Liver (tissue), 9 donors: Measurements from ENCODE around the gene NPS. TPM values are rescaled to one million over a fixed set of nuclear protein-coding genes. Genes with fewer than 3 reads are reported as not detected.

Source experiments
- DNase-seq: peaks from one replicate; pipeline ENCODE4 v3.0.0-alpha.2; 2017; ENCODE audit warnings: low spot score
- H3K27ac ChIP-seq, 2 donors: one replicate each; pipeline ENCODE4 v1.7.0; 2013; ENCODE audit warnings: inconsistent platforms in 2 of 2, low read length in 2 of 2, control low read depth in 1 of 2, low read depth in 1 of 2, mild to moderate bottlenecking in 1 of 2
- H3K27me3 ChIP-seq, 4 donors: one replicate each; pipeline versions ENCODE4 v1.6.1 to v1.7.0; 2013; ENCODE audit warnings: low read length in 3 of 4, inconsistent platforms in 1 of 4, mild to moderate bottlenecking in 1 of 4, moderate library complexity in 1 of 4; ENCODE audit not compliant: control insufficient read depth in 4 of 4, insufficient read depth in 4 of 4
- H3K36me3 ChIP-seq, 4 donors: one replicate each; pipeline versions ENCODE4 v1.6.1 to v1.7.0; 2013; ENCODE audit warnings: low read length in 3 of 4, mild to moderate bottlenecking in 3 of 4, low read depth in 1 of 4, moderate library complexity in 1 of 4; ENCODE audit not compliant: control insufficient read depth in 4 of 4, insufficient read depth in 3 of 4
- H3K4me1 ChIP-seq, 4 donors: one replicate each; pipeline versions ENCODE4 v1.6.1 to v1.7.0; 2013; ENCODE audit warnings: low read length in 3 of 4, mild to moderate bottlenecking in 3 of 4, moderate library complexity in 1 of 4; ENCODE audit not compliant: control insufficient read depth in 4 of 4, insufficient read depth in 4 of 4
- H3K4me3 ChIP-seq, 3 donors: one replicate each; pipeline versions ENCODE4 v1.6.1 to v1.7.0; 2013; ENCODE audit warnings: low read length in 3 of 3, control low read depth in 1 of 3, low read depth in 1 of 3, mild to moderate bottlenecking in 1 of 3
- H3K9ac ChIP-seq, 2 donors: one replicate each; pipeline ENCODE4 v1.7.0; 2013; ENCODE audit warnings: low read length in 2 of 2, mild to moderate bottlenecking in 2 of 2, moderate library complexity in 2 of 2, control low read depth in 1 of 2, low read depth in 1 of 2
- H3K9me3 ChIP-seq, 4 donors: one replicate each; pipeline versions ENCODE4 v1.6.1 to v1.7.0; 2013; ENCODE audit warnings: low read length in 3 of 4; ENCODE audit not compliant: control insufficient read depth in 4 of 4
- EGR1 ChIP-seq, 2 donors: IDR thresholded peaks; 2 replicates each; pipeline ENCODE4 v1.6.1; 2016 to 2018; ENCODE audit warnings: antibody characterized with exemption in 2 of 2, low read depth in 2 of 2
- FOXA1 ChIP-seq: IDR thresholded peaks from 2 replicates; pipeline ENCODE4 v1.6.1; 2016; ENCODE audit warnings: antibody characterized with exemption
- FOXA2 ChIP-seq: IDR thresholded peaks from 2 replicates; pipeline ENCODE4 v1.6.1; 2016; ENCODE audit warnings: antibody characterized with exemption
- GABPA ChIP-seq, 2 donors: IDR thresholded peaks in 1 of 2; conservative IDR thresholded peaks in 1 of 2; 2 replicates each; pipeline ENCODE4 v1.6.1; 2016; ENCODE audit warnings: antibody characterized with exemption in 2 of 2, mild to moderate bottlenecking in 1 of 2, moderate library complexity in 1 of 2
- HNF4A ChIP-seq, 2 donors: conservative IDR thresholded peaks; 2 replicates each; pipeline ENCODE4 v1.6.1; 2016; ENCODE audit warnings: antibody characterized with exemption in 2 of 2, mild to moderate bottlenecking in 2 of 2
- HNF4G ChIP-seq: IDR thresholded peaks from 2 replicates; pipeline ENCODE4 v1.6.1; 2016; ENCODE audit warnings: antibody characterized with exemption
- JUND ChIP-seq, 2 donors: IDR thresholded peaks; 2 replicates each; pipeline ENCODE4 v1.6.1; 2016; ENCODE audit warnings: antibody characterized with exemption in 2 of 2
- RAD21 ChIP-seq, 2 donors: IDR thresholded peaks; 2 replicates each; pipeline ENCODE4 v1.6.1; 2016; ENCODE audit warnings: antibody characterized with exemption in 2 of 2, mild to moderate bottlenecking in 2 of 2
- RXRA ChIP-seq, 2 donors: IDR thresholded peaks; 2 replicates each; pipeline ENCODE4 v1.6.1; 2017 to 2018; ENCODE audit warnings: antibody characterized with exemption in 2 of 2, mild to moderate bottlenecking in 1 of 2
- SP1 ChIP-seq: IDR thresholded peaks from 2 replicates; pipeline ENCODE4 v1.6.1; 2018; ENCODE audit warnings: antibody characterized with exemption, mild to moderate bottlenecking
- TAF1 ChIP-seq: conservative IDR thresholded peaks from 2 replicates; pipeline ENCODE4 v1.6.1; 2016; ENCODE audit warnings: antibody characterized with exemption, mild to moderate bottlenecking
- YY1 ChIP-seq: IDR thresholded peaks from 2 replicates; pipeline ENCODE4 v1.6.1; 2016; ENCODE audit warnings: antibody characterized with exemption, mild to moderate bottlenecking
- WGBS: extraction: QIAGEN DNeasy Blood & Tissue Kit; methylation state at CpG from one replicate; pipeline ENCODE4 v1.1.7; 2013; 5-methylcytosine and 5-hydroxymethylcytosine counted together
- polyA plus RNA-seq, 2 donors: library from polyadenylated mRNA; stranded (reverse) in 1 of 2; unstranded in 1 of 2; fragments of 200-250 nt in 1 of 2; fragments of >200 nt in 1 of 2; fragmentation: Nextera tagmentation in 1 of 2; extraction: Ambion mirVana in 1 of 2; gene quantifications; one replicate each; pipeline versions ENCODE4 v1.2.1 to v1.2.3, GENCODE V29; 2013 to 2015
- total RNA-seq, 2 donors: library from RNA; depleted of rRNA; stranded (reverse); fragments of >200 nt; gene quantifications; one replicate each; pipeline ENCODE4 v1.2.3, GENCODE V29; 2014
- TF ChIP-seq, protein P1 (sequence below): IDR thresholded peaks from 2 replicates; pipeline ENCODE4 v1.6.1; 2016; ENCODE audit warnings: antibody characterized with exemption
- TF ChIP-seq, protein P2 (sequence below): IDR thresholded peaks from 2 replicates; pipeline ENCODE4 v1.6.1; 2016; ENCODE audit warnings: antibody characterized with exemption
- TF ChIP-seq, protein P3 (sequence below): IDR thresholded peaks from 2 replicates; pipeline ENCODE4 v1.6.1; 2016; ENCODE audit warnings: antibody characterized with exemption, mild to moderate bottlenecking
- TF ChIP-seq, protein P4 (sequence below): IDR thresholded peaks from 2 replicates; pipeline ENCODE4 v1.6.1; 2016; ENCODE audit warnings: antibody characterized with exemption
- TF ChIP-seq, protein P5 (sequence below): fragments of 150-350 bp; IDR thresholded peaks from 2 replicates; pipeline ENCODE4 v1.5.1; 2017; ENCODE audit warnings: improper control_type of control experiment, low read depth, low read length; ENCODE audit not compliant: missing input control
- donor health status: healthy.
- donor health status: healthy.
- donor health status: healthy.
- donor health status: healthy.
- donor health status: healthy.

The NPS gene
- total and polyA plus RNA-seq, 4 donors: not detected

DNA sequence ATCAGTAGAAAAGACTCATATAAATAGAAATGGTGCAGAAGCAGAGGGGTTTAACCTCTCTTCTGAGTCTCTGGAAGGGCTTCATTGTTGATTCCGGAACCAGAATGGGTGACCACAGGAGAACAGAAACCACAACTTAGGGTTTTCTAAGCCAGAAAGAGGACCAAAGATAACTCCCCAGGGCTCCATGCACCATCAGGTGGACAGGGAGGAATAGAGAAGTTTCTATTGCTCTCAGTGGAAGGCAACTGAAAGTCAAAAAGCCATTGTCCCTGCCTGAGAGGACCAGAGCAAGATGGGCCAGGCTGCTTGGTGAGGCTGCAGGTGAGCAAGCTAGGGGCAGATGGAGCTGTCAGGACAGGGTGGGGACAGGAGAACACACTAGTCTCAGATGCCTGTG, 14.6 kb upstream of the NPS start:
- H3K27ac ChIP-seq: no peak overlapping the region

DNA sequence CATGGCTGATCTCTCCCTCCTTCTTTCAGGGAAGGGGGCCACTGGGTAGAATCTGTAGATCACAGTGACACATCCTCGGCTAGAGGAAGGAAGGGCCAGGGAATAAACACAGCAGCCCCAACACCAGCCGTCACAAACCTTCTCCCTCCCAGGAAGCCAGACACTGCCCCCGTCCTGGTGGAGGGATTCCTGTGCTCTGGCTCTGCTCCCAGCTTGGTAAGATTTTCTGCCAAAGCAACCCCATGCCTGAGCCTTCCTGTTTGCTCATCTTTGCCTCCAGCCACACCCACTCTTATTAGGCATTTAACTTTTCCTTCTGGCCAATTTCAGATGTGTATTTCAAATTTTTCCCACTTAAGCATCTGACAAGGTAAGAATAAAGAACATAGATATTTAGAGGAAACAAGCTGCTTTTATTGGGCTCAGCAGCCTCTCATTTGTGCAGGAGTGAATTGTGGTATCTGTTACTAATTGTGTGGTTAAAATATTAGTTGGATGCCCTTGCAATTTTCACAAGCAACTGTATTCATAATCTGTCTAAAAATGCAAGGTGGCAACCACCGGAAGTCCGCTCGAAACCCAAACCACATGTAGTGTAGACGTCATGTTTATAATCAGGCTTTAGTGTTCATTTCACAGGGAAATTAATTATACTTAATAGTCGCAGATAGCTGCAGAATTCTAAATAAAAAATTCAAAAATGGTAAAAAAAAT, 13.2 kb upstream of the NPS start:
- TF ChIP-seq HNF4A (conservative IDR thresholded peaks at IDR 0.05) (no peak), FOXA1 (no peak), FOXA2 (no peak), YY1 (no peak), TAF1 (no peak), GABPA (IDR thresholded peaks at IDR 0.05 in 1 of 2, conservative IDR thresholded peaks at IDR 0.05 in 1 of 2) (no peak), SP1 (no peak)
- TF ChIP-seq, protein P1, sequence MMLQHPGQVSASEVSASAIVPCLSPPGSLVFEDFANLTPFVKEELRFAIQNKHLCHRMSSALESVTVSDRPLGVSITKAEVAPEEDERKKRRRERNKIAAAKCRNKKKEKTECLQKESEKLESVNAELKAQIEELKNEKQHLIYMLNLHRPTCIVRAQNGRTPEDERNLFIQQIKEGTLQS: no peak
- TF ChIP-seq, protein P2, sequence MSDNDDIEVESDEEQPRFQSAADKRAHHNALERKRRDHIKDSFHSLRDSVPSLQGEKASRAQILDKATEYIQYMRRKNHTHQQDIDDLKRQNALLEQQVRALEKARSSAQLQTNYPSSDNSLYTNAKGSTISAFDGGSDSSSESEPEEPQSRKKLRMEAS: no peak
- TF ChIP-seq, protein P3, sequence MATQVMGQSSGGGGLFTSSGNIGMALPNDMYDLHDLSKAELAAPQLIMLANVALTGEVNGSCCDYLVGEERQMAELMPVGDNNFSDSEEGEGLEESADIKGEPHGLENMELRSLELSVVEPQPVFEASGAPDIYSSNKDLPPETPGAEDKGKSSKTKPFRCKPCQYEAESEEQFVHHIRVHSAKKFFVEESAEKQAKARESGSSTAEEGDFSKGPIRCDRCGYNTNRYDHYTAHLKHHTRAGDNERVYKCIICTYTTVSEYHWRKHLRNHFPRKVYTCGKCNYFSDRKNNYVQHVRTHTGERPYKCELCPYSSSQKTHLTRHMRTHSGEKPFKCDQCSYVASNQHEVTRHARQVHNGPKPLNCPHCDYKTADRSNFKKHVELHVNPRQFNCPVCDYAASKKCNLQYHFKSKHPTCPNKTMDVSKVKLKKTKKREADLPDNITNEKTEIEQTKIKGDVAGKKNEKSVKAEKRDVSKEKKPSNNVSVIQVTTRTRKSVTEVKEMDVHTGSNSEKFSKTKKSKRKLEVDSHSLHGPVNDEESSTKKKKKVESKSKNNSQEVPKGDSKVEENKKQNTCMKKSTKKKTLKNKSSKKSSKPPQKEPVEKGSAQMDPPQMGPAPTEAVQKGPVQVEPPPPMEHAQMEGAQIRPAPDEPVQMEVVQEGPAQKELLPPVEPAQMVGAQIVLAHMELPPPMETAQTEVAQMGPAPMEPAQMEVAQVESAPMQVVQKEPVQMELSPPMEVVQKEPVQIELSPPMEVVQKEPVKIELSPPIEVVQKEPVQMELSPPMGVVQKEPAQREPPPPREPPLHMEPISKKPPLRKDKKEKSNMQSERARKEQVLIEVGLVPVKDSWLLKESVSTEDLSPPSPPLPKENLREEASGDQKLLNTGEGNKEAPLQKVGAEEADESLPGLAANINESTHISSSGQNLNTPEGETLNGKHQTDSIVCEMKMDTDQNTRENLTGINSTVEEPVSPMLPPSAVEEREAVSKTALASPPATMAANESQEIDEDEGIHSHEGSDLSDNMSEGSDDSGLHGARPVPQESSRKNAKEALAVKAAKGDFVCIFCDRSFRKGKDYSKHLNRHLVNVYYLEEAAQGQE: no peak
- H3K27me3 ChIP-seq: no peaks in the 10 kb centered on the region
- H3K9ac ChIP-seq: no peak overlapping the region
- DNase-seq: no peak
- no peak overlapping the region for H3K27ac ChIP-seq
- H3K9me3 ChIP-seq: no peaks in the 10 kb centered on the region
- no peaks in the 10 kb centered on the region for H3K4me1 ChIP-seq
- WGBS: 65% methylated on average over 8 of the region's 8 CpGs
- H3K36me3 ChIP-seq: no peaks in the 10 kb centered on the region
- H3K4me3 ChIP-seq: no peak overlapping the region

More for the DNA sequence above, 14.6 kb upstream of the NPS start:
- no peak for DNase-seq
- Histone ChIP-seq H3K9ac (no peak overlapping the region), H3K4me3 (no peak overlapping the region), H3K36me3 (no peaks in the 10 kb centered on the region), H3K27me3 (no peaks in the 10 kb centered on the region), H3K9me3 (no peaks in the 10 kb centered on the region), H3K4me1 (no peaks in the 10 kb centered on the region)
- TF ChIP-seq FOXA2: no peak
- TF ChIP-seq, protein P1: no peak
- TF ChIP-seq JUND (IDR thresholded peaks at IDR 0.05): no peak
- no peak for TF ChIP-seq RXRA (IDR thresholded peaks at IDR 0.05)
- TF ChIP-seq TAF1: no peak
- TF ChIP-seq, protein P4, sequence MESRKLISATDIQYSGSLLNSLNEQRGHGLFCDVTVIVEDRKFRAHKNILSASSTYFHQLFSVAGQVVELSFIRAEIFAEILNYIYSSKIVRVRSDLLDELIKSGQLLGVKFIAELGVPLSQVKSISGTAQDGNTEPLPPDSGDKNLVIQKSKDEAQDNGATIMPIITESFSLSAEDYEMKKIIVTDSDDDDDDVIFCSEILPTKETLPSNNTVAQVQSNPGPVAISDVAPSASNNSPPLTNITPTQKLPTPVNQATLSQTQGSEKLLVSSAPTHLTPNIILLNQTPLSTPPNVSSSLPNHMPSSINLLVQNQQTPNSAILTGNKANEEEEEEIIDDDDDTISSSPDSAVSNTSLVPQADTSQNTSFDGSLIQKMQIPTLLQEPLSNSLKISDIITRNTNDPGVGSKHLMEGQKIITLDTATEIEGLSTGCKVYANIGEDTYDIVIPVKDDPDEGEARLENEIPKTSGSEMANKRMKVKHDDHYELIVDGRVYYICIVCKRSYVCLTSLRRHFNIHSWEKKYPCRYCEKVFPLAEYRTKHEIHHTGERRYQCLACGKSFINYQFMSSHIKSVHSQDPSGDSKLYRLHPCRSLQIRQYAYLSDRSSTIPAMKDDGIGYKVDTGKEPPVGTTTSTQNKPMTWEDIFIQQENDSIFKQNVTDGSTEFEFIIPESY: no peak
- no peak for TF ChIP-seq EGR1 (IDR thresholded peaks at IDR 0.05; ENCODE audit: low read depth in 2 of 2)
- TF ChIP-seq, protein P2: no peak
- TF ChIP-seq YY1: no peak
- no peak for TF ChIP-seq HNF4G
- no peak for TF ChIP-seq RAD21 (IDR thresholded peaks at IDR 0.05)
- TF ChIP-seq, protein P5, sequence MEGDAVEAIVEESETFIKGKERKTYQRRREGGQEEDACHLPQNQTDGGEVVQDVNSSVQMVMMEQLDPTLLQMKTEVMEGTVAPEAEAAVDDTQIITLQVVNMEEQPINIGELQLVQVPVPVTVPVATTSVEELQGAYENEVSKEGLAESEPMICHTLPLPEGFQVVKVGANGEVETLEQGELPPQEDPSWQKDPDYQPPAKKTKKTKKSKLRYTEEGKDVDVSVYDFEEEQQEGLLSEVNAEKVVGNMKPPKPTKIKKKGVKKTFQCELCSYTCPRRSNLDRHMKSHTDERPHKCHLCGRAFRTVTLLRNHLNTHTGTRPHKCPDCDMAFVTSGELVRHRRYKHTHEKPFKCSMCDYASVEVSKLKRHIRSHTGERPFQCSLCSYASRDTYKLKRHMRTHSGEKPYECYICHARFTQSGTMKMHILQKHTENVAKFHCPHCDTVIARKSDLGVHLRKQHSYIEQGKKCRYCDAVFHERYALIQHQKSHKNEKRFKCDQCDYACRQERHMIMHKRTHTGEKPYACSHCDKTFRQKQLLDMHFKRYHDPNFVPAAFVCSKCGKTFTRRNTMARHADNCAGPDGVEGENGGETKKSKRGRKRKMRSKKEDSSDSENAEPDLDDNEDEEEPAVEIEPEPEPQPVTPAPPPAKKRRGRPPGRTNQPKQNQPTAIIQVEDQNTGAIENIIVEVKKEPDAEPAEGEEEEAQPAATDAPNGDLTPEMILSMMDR: no peak
- 92% methylated on average over 1 of the region's 1 CpG for WGBS
